ENCODE measurements around the gene CCDC110.

CCDC110 gene

GRCh38 chr4:185464887-185465286, 6.6 kb downstream of the CCDC110 start:
- peaks cover 3 to 24% of the 10 kb centered on the region in 2 experiments for H3K27me3 ChIP-seq (ENCODE audit: control insufficient read depth in 1 of 2, insufficient read depth in 1 of 2, low read length in 2 of 2)
- no peak overlapping the region for H3K9ac ChIP-seq (ENCODE audit: low read length)
- H3K4me3 ChIP-seq (ENCODE audit: insufficient read depth in 1 of 2, low read depth in 1 of 2, low read length in 2 of 2) = no peak overlapping the region
- no peaks in the 10 kb centered on the region for H3K79me1 ChIP-seq (replicated peaks; ENCODE audit: low read length, poor library complexity, severe bottlenecking)
- H2BK5ac ChIP-seq (ENCODE audit: low read depth, low read length, poor library complexity, severe bottlenecking) = no peak overlapping the region
- H4K91ac ChIP-seq (ENCODE audit: low read length) = no peak overlapping the region
- H3K9me3 ChIP-seq (ENCODE audit: control insufficient read depth, low read length) = no peaks in the 10 kb centered on the region
- WGBS = 14% methylated on average over 1 of the region's 1 CpG
- no peak overlapping the region for H3K27ac ChIP-seq (ENCODE audit: low read length, poor library complexity, severe bottlenecking)
- no peak overlapping the region for H3K23ac ChIP-seq (ENCODE audit: low read length in 2 of 2)
- H3K14ac ChIP-seq (ENCODE audit: low read length in 2 of 2) = no peak overlapping the region
- H3K4me1 ChIP-seq (ENCODE audit: control insufficient read depth, insufficient read depth, low read depth, low read length) = no peaks in the 10 kb centered on the region
- H3K4ac ChIP-seq (ENCODE audit: low read depth in 1 of 2, low read length in 2 of 2) = no peak overlapping the region
- H4K8ac ChIP-seq (ENCODE audit: low read length) = no peak overlapping the region
- H3K36me3 ChIP-seq (ENCODE audit: control insufficient read depth in 1 of 2, insufficient read depth in 2 of 2, low read depth in 1 of 2, low read length in 2 of 2) = peaks cover 0 to 2% of the 10 kb centered on the region in 2 experiments
- H2BK12ac ChIP-seq (ENCODE audit: low read length in 2 of 2) = no peak overlapping the region
- H2BK15ac ChIP-seq (ENCODE audit: low read depth, poor library complexity, severe bottlenecking) = no peak overlapping the region
- H2AK5ac ChIP-seq (ENCODE audit: low read length, severe bottlenecking) = no peak overlapping the region
- peak; percentile 37 for DNase-seq
- H2BK120ac ChIP-seq (ENCODE audit: low read depth, low read length) = no peak overlapping the region
- no peak overlapping the region for H3K4me2 ChIP-seq (ENCODE audit: low read length, poor library complexity, severe bottlenecking)
- no peak overlapping the region for H2AFZ ChIP-seq (ENCODE audit: low read depth, low read length)
- H3K18ac ChIP-seq (ENCODE audit: low read depth in 1 of 2, low read length in 2 of 2) = no peak overlapping the region

- Histone ChIP-seq H2BK12ac (ENCODE audit: low read length in 2 of 2) (no peak overlapping the region), H3K23ac (ENCODE audit: low read length in 2 of 2) (no peak overlapping the region), H3K27ac (ENCODE audit: low read length, poor library complexity, severe bottlenecking) (no peak overlapping the region), H3K9me3 (ENCODE audit: control insufficient read depth, low read length) (no peaks in the 10 kb centered on the region), H2BK15ac (ENCODE audit: low read depth, poor library complexity, severe bottlenecking) (no peak overlapping the region), H3K27me3 (ENCODE audit: control insufficient read depth in 1 of 2, insufficient read depth in 1 of 2, low read length in 2 of 2) (peaks cover 0 to 19% of the 10 kb centered on the region in 2 experiments), H2BK5ac (ENCODE audit: low read depth, low read length, poor library complexity, severe bottlenecking) (no peak overlapping the region), H3K9ac (ENCODE audit: low read length) (no peak overlapping the region), H4K8ac (ENCODE audit: low read length) (no peak overlapping the region), H2AK5ac (ENCODE audit: low read length, severe bottlenecking) (no peak overlapping the region), H4K91ac (ENCODE audit: low read length) (no peak overlapping the region), H3K18ac (ENCODE audit: low read depth in 1 of 2, low read length in 2 of 2) (no peak overlapping the region), H3K4me2 (ENCODE audit: low read length, poor library complexity, severe bottlenecking) (no peak overlapping the region), H3K4me1 (ENCODE audit: control insufficient read depth, insufficient read depth, low read depth, low read length) (no peaks in the 10 kb centered on the region), H3K79me1 (replicated peaks; ENCODE audit: low read length, poor library complexity, severe bottlenecking) (no peaks in the 10 kb centered on the region), H3K36me3 (ENCODE audit: control insufficient read depth in 1 of 2, insufficient read depth in 2 of 2, low read depth in 1 of 2, low read length in 2 of 2) (peaks cover 0 to 9% of the 10 kb centered on the region in 2 experiments), H2AFZ (ENCODE audit: low read depth, low read length) (no peak overlapping the region), H3K4ac (ENCODE audit: low read depth in 1 of 2, low read length in 2 of 2) (no peak overlapping the region), H2BK120ac (ENCODE audit: low read depth, low read length) (no peak overlapping the region), H3K4me3 (ENCODE audit: insufficient read depth in 1 of 2, low read depth in 1 of 2, low read length in 2 of 2) (no peak overlapping the region), H3K14ac (ENCODE audit: low read length in 2 of 2) (no peak overlapping the region)
- DNase-seq = no peak
- 55% methylated on average over 6 of the region's 6 CpGs for WGBS
Observed at GRCh38 chr4:185464183-185464582, 7.3 kb downstream of the CCDC110 start.

- H3K27me3 ChIP-seq (ENCODE audit: control insufficient read depth in 1 of 2, insufficient read depth in 1 of 2, low read length in 2 of 2) = peaks cover 0 to 13% of the 10 kb centered on the region in 2 experiments
- H2BK12ac ChIP-seq (ENCODE audit: low read length in 2 of 2) = no peak overlapping the region
- H3K36me3 ChIP-seq (ENCODE audit: control insufficient read depth in 1 of 2, insufficient read depth in 2 of 2, low read depth in 1 of 2, low read length in 2 of 2) = peaks cover 0 to 11% of the 10 kb centered on the region in 2 experiments
- no peak overlapping the region for H3K9ac ChIP-seq (ENCODE audit: low read length)
- H2BK120ac ChIP-seq (ENCODE audit: low read depth, low read length) = no peak overlapping the region
- no peak overlapping the region for H3K4me3 ChIP-seq (ENCODE audit: insufficient read depth in 1 of 2, low read depth in 1 of 2, low read length in 2 of 2)
- H2AFZ ChIP-seq (ENCODE audit: low read depth, low read length) = no peak overlapping the region
- DNase-seq = no peak
- H3K79me1 ChIP-seq (replicated peaks; ENCODE audit: low read length, poor library complexity, severe bottlenecking) = no peaks in the 10 kb centered on the region
- no peak overlapping the region for H4K91ac ChIP-seq (ENCODE audit: low read length)
- H3K23ac ChIP-seq (ENCODE audit: low read length in 2 of 2) = no peak overlapping the region
- H3K4ac ChIP-seq (ENCODE audit: low read depth in 1 of 2, low read length in 2 of 2) = no peak overlapping the region
- peak overlapping the region in 1 of 2 experiments; percentile 34 for H3K18ac ChIP-seq (ENCODE audit: low read depth in 1 of 2, low read length in 2 of 2)
- H2AK5ac ChIP-seq (ENCODE audit: low read length, severe bottlenecking) = no peak overlapping the region
- no peaks in the 10 kb centered on the region for H3K4me1 ChIP-seq (ENCODE audit: control insufficient read depth, insufficient read depth, low read depth, low read length)
- no peak overlapping the region for H2BK5ac ChIP-seq (ENCODE audit: low read depth, low read length, poor library complexity, severe bottlenecking)
- no peak overlapping the region for H2BK15ac ChIP-seq (ENCODE audit: low read depth, poor library complexity, severe bottlenecking)
- no peak overlapping the region for H3K4me2 ChIP-seq (ENCODE audit: low read length, poor library complexity, severe bottlenecking)
- H3K27ac ChIP-seq (ENCODE audit: low read length, poor library complexity, severe bottlenecking) = no peak overlapping the region
- peak overlapping the region in 1 of 2 experiments; percentile 20 for H3K14ac ChIP-seq (ENCODE audit: low read length in 2 of 2)
- no peaks in the 10 kb centered on the region for H3K9me3 ChIP-seq (ENCODE audit: control insufficient read depth, low read length)
- H4K8ac ChIP-seq (ENCODE audit: low read length) = no peak overlapping the region
- 94% methylated on average over 6 of the region's 6 CpGs for WGBS
Observed at GRCh38 chr4:185463541-185463940, 8.0 kb downstream of the CCDC110 start.

GRCh38 chr4:185461565-185461964, 10.0 kb downstream of the CCDC110 start:
- H2BK12ac ChIP-seq (ENCODE audit: low read length in 2 of 2) = no peak overlapping the region
- H3K4ac ChIP-seq (ENCODE audit: low read depth in 1 of 2, low read length in 2 of 2) = no peak overlapping the region
- no peaks in the 10 kb centered on the region for H3K9me3 ChIP-seq (ENCODE audit: control insufficient read depth, low read length)
- no peak overlapping the region for H3K18ac ChIP-seq (ENCODE audit: low read depth in 1 of 2, low read length in 2 of 2)
- H3K27ac ChIP-seq (ENCODE audit: low read length, poor library complexity, severe bottlenecking) = no peak overlapping the region
- no peaks in the 10 kb centered on the region for H3K4me1 ChIP-seq (ENCODE audit: control insufficient read depth, insufficient read depth, low read depth, low read length)
- no peak overlapping the region for H2AFZ ChIP-seq (ENCODE audit: low read depth, low read length)
- H3K23ac ChIP-seq (ENCODE audit: low read length in 2 of 2) = no peak overlapping the region
- no peak overlapping the region for H2AK5ac ChIP-seq (ENCODE audit: low read length, severe bottlenecking)
- no peak overlapping the region for H3K4me2 ChIP-seq (ENCODE audit: low read length, poor library complexity, severe bottlenecking)
- H3K9ac ChIP-seq (ENCODE audit: low read length) = no peak overlapping the region
- no peak overlapping the region for H2BK120ac ChIP-seq (ENCODE audit: low read depth, low read length)
- no peak overlapping the region for H3K14ac ChIP-seq (ENCODE audit: low read length in 2 of 2)
- 95% methylated on average over 8 of the region's 8 CpGs for WGBS
- DNase-seq = no peak
- no peak overlapping the region for H4K8ac ChIP-seq (ENCODE audit: low read length)
- peaks cover 0 to 5% of the 10 kb centered on the region in 2 experiments for H3K27me3 ChIP-seq (ENCODE audit: control insufficient read depth in 1 of 2, insufficient read depth in 1 of 2, low read length in 2 of 2)
- H4K91ac ChIP-seq (ENCODE audit: low read length) = no peak overlapping the region
- no peak overlapping the region for H2BK15ac ChIP-seq (ENCODE audit: low read depth, poor library complexity, severe bottlenecking)
- peaks cover 0 to 11% of the 10 kb centered on the region in 2 experiments for H3K36me3 ChIP-seq (ENCODE audit: control insufficient read depth in 1 of 2, insufficient read depth in 2 of 2, low read depth in 1 of 2, low read length in 2 of 2)
- no peak overlapping the region for H2BK5ac ChIP-seq (ENCODE audit: low read depth, low read length, poor library complexity, severe bottlenecking)
- no peaks in the 10 kb centered on the region for H3K79me1 ChIP-seq (replicated peaks; ENCODE audit: low read length, poor library complexity, severe bottlenecking)
- H3K4me3 ChIP-seq (ENCODE audit: insufficient read depth in 1 of 2, low read depth in 1 of 2, low read length in 2 of 2) = no peak overlapping the region
